ENCODE data around the gene INPP4B. TPM values are rescaled to one million over a fixed set of nuclear protein-coding genes. Genes with fewer than 3 reads are reported as not detected.
A peak's percentile ranks its signal among the peaks of the same experiment; 100 is the strongest.

The INPP4B gene
- polyA plus RNA-seq, 1 experiment, result 18.1 TPM

- TF ChIP-seq CTCF (IDR thresholded peaks at IDR 0.05; ENCODE audit: insufficient read depth, low read depth, low read length), result no peak
- CTCF ChIA-PET, result no interaction called here
- POLR2A ChIA-PET, result no interaction called here
- no peaks in the 10 kb centered on the region for H3K27me3 ChIP-seq (ENCODE audit: control insufficient read depth, insufficient read depth, low read length)
- no peak for DNase-seq (ENCODE audit: low read depth)
- H3K36me3 ChIP-seq (ENCODE audit: control insufficient read depth, insufficient read depth, low read length), result peaks cover 4% of the 10 kb centered on the region; the same call in 1 of the 2 replicates
- H3K4me3 ChIP-seq (ENCODE audit: low read depth, low read length), result no peak overlapping the region
Observed at GRCh38 chr4:142161086-142161485, 685.0 kb downstream of the INPP4B start.

GRCh38 chr4:142160509-142160908, 685.6 kb downstream of the INPP4B start:
- no peak for DNase-seq (ENCODE audit: low read depth)
- TF ChIP-seq CTCF (IDR thresholded peaks at IDR 0.05; ENCODE audit: insufficient read depth, low read depth, low read length), result no peak
- ChIA-PET POLR2A (no interaction called here), CTCF (no interaction called here)
- H3K4me3 ChIP-seq (ENCODE audit: low read depth, low read length), result no peak overlapping the region
- peaks cover 4% of the 10 kb centered on the region; the same call in 1 of the 2 replicates for H3K36me3 ChIP-seq (ENCODE audit: control insufficient read depth, insufficient read depth, low read length)
- H3K27me3 ChIP-seq (ENCODE audit: control insufficient read depth, insufficient read depth, low read length), result no peaks in the 10 kb centered on the region

- CTCF ChIA-PET, result no interaction called here
- POLR2A ChIA-PET, result no interaction called here
- DNase-seq (ENCODE audit: low read depth), result no peak
- no peak for TF ChIP-seq CTCF (IDR thresholded peaks at IDR 0.05; ENCODE audit: insufficient read depth, low read depth, low read length)
- no peaks in the 10 kb centered on the region for H3K27me3 ChIP-seq (ENCODE audit: control insufficient read depth, insufficient read depth, low read length)
- peaks cover 4% of the 10 kb centered on the region; the same call in 1 of the 2 replicates for H3K36me3 ChIP-seq (ENCODE audit: control insufficient read depth, insufficient read depth, low read length)
- H3K4me3 ChIP-seq (ENCODE audit: low read depth, low read length), result no peak overlapping the region
Observed at GRCh38 chr4:142158980-142159379, 687.1 kb downstream of the INPP4B start.

- DNase-seq (ENCODE audit: low read depth), result peak; percentile 1
- TF ChIP-seq CTCF (IDR thresholded peaks at IDR 0.05; ENCODE audit: insufficient read depth, low read depth, low read length), result no peak
- Histone ChIP-seq H3K36me3 (ENCODE audit: control insufficient read depth, insufficient read depth, low read length) (peaks cover 4% of the 10 kb centered on the region; the same call in 1 of the 2 replicates), H3K4me3 (ENCODE audit: low read depth, low read length) (no peak overlapping the region), H3K27me3 (ENCODE audit: control insufficient read depth, insufficient read depth, low read length) (no peaks in the 10 kb centered on the region)
- ChIA-PET CTCF (no interaction called here), POLR2A (no interaction called here)
Observed at GRCh38 chr4:142156256-142156655, 689.8 kb downstream of the INPP4B start.

- TF ChIP-seq CTCF (IDR thresholded peaks at IDR 0.05; ENCODE audit: insufficient read depth, low read depth, low read length), result no peak
- H3K4me3 ChIP-seq (ENCODE audit: low read depth, low read length), result no peak overlapping the region
- H3K36me3 ChIP-seq (ENCODE audit: control insufficient read depth, insufficient read depth, low read length), result peaks cover 2% of the 10 kb centered on the region; the same call in 1 of the 2 replicates
- ChIA-PET CTCF (no interaction called here), POLR2A (no interaction called here)
- H3K27me3 ChIP-seq (ENCODE audit: control insufficient read depth, insufficient read depth, low read length), result no peaks in the 10 kb centered on the region
- no peak for DNase-seq (ENCODE audit: low read depth)
Observed at GRCh38 chr4:142155347-142155746, 690.8 kb downstream of the INPP4B start.
